GM19452 (cell line): ENCODE measurements around the gene SLC4A1AP.

Source experiments
- ATAC-seq: cut with Tn5 transposase; IDR thresholded peaks from one replicate; pipeline ENCODE4 v1.9.1; 2021; ENCODE audit not compliant: unreplicated experiment

The SLC4A1AP gene

DNA sequence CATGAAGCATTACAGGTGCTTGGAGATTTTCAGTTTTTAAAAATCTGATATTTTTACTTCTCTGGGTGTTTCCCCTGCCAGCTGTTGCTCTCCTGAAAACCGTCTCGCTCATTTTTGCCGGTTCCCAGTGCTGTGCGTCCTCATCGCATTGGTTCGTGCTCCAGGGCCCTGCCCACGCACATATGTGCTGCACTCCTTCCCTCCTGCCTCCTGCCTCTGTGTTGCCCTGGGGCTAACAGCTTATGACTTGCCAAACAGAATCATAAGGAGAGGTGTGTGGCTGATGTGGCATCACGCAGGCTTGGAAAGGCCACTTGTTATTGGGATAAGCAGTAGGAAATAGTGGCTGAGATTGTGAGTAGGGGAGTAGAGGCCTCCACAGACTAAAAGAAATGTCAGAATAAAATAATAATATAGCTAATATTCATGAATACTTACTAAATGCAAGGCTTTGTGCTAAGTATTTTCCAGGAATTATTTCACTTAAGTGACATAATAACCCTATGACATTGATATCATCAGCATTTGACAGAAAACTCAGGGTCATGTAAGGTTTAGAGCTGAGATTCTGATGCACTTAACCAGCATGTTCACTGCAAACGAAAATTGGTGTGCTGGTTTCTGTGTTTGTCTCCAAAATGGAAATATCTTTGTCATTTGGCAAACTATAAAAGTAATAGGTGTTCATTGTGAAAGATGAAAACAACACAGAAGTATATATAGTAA lies 53.5 kb downstream of the SLC4A1AP start:
- ATAC-seq, result no peak

DNA sequence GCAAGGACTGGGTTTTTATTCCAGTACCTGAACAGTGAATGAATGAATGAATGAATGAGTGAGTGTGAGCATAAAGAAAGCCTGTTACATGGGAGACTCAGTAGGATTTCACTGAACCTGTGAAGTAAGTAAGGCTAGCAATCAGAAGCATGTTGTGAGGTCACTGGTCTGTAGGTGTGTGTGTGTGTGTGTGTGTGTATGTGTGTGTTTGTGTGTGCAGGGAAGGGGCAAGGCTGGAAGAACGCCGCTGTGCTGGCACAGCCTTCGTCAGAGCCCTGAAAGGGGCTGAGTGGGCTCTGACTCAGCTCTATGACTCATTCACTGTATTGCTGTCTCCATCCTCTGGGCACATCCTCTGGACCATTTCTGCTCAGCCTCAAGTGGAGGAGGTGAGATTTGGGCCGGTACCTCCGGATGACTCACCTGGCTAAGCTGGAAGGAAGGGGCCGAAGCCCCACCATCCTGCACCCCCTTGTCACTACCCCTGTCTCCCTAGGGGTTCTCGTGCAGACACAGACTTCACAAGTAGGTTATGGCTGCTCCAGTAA lies 56.4 kb downstream of the SLC4A1AP start:
- no peak for ATAC-seq

DNA sequence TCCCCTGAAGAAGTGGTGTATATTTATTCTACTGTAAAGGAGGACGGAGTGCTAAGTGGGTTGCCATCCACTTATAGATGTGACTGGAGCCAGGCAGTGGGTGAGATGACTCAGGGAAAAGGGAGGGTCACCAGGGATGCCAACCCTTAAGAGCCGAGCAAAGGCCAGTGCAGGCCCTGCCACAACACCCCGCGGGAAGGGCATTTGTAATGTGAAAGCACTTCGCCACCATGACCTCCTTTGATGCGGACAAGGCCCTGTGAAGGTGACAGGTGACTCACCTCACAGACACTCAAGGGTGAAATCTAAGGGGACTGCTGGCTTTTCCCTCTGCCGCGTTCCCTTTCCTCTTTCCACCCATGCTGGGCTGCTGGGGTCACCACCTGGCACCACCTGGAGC lies 57.6 kb downstream of the SLC4A1AP start:
- ATAC-seq, result no peak

DNA sequence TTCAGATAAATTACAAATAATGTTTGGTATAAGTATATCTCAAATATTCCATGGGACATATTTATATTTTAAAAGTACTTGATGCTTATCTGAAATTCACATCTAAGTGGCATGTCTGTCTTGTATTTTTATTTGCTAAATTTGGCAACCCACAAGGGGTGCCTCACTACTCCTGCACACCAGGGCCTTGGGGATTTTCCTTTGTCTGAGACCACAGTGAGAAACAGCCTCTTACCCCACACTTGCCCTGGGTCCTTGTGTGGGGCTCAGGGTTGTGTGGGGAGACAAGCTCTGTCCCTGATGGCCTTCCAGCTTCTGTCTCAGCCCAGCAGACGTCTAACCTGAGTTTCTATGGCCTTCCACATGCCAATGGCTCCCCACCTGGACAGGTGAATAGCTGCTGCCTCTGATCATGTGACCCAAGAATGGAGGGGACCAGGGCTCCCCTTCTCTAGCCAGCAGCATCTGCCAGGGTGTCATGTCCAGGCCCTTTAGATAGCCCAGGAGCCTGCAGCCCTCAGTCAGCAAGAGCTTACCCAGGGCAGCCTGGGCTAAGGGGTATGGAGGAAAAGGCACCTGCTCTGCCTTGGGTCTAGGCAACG lies 58.3 kb downstream of the SLC4A1AP start:
- ATAC-seq, result no peak

DNA sequence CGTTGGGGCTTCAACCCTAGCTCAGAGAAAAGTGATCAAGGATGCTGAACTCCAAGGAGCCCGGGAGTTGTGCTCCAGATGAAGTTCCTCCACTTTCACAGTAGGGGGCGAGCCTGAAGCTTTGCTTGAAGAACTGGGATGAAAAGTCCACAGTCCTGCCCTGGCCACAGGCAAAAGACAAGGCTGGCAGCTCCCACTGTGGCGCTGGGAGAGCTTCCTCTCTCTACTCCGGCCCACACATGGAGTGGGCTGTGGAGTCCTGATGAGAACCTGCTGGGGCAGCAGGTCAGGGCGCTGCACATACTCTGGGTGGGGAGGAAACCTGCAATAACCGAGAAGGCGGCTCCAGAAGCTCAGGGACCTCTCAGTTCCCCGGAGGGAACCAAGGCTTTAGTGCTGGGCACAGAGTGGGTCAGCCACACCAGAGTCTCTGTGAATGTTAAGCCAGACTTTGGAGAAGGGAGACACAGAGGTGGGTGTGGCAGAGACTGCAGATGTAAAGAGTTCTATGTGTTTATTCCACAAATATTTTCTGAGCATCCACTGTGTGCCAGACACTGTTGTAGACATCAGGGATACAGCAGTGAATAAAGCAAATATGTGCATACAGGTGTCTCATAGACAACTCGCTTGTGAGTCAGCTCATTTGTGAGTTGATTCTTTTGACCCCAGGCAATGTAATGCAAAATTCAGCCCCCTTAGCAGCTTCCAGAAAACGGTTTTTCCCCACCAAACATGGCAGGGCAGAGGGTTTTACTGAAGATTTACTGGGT lies 59.9 kb downstream of the SLC4A1AP start:
- ATAC-seq, result no peak

DNA sequence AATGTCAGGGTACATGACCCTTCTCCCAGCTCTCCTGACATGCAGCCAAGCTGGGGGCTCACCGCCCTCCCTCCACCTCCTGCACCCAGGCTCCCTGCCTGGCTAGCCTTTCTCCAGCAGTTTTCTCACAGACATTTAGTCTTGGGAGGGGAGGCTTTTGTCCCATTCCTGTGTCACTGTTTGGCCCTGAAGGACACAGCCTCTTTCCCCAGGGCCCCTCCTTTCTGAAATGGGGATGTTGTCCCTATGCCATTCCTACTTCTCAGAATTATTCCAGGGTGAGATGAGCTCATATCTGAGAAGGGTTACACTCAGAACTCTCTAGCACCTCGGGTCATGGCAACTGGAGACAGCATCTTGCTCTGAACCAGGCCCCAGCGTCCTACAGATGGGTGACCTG lies 60.5 kb downstream of the SLC4A1AP start:
- no peak for ATAC-seq

DNA sequence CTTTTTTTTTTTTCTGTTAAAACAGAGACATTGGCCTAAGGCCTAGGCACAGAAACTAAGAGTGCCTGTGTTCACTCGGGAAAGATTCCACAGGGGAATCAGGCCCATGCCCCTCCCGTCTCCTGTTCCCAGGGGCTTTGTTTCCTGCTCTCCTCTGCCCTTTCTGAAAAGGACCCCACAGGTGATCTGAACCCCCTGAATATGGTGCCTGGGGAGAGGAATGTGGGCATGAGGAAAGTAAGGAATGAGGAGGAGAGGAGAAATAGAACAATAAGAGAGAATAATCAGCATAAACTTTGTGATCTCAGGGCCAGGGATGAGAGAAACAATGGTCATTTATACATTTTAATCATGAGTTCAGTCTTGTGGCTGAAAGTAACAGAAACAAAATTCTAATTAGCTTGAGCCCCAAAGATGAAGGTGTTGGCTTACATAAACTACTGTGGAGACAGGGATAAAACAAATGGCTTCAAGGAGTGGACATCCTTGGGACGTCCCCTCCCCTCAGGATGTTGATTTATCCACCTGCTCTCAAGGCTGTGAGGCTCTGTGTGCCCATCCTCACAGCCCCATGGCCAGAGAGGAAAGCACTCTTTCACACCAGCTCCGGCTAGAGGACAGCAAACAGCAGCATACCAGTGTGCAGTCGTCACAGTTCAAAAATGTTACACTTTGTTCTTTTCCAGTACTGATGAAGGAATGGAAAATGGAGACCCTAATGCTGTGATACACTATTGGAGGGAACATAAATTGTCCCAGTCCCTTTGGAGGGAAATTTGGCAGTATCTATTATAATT lies 61.4 kb downstream of the SLC4A1AP start:
- ATAC-seq, result no peak

DNA sequence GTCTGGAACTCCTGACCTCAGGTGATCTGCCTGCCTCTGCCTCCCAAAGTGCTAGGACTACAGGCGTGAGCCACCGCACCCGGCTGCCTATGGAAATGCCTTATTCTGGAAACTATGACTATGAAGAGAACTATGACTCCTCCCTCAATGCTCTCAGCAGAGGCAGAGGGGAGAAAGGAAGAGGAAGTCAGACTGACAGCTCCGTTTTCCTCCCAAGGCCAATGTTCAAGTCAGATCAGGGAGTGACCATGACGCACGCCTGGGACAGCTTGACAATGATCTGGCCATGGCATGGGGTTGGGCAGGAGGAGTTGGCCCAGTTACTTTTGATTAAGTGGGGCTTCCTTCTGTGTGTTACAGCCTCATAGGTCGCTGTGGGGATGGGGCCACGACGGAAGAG lies 63.6 kb downstream of the SLC4A1AP start:
- no peak for ATAC-seq

DNA sequence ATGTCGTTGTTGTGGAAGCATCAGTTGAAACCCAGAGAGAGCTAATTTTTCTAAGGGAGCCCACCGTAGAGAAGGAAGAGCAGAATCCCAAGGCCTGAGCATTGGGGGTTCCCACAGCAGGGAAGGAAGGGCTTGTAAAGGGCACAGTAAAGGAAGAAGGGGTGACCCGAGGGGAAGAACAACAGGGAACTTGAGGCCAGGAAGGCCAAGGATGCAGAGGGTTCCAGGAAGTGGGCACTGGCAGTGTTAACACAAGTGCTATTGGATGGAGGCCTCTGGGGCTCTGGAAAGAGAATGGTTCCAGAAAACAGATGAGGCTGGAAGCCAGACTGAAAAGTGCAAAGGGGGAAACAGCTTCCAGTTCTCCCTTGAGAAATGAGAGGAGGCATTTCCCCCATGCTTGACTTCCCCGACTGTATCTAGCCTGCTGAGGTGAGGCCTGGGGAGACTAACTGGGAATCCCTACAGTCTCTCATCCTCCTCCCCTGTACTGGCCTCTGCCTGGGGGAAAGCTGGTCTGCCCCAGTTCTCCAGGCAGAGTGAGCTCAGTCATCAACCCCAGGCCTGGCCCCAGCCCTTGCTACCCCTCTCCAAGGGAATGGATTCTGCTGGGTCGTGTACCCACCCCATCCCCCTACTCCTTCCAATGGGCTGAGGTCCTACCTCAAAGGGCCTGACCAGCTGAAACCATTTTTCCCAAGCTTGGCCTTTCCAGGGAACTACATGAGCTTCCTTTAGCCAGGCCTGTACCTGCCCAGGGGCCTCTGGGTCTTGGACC lies 64.6 kb downstream of the SLC4A1AP start:
- no peak for ATAC-seq

DNA sequence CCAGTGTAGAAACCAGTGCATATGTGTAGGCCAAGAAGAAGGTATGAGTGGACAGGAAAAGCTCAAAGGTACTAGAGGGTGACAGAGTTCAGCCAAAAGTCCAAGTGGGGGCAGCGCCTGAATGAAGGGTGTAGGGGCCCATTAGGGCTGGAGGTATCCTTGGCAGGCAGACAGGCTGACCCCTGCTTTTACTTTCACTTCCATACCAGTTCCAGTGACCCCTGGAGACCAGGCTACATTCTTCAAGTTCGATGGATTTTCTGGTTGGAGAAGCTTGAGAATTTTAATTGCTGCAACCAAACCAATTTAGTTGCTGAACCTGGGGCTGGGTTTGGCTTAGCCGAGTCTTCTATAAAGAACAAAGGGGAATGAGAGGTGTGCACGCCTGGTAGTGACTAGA lies 65.5 kb downstream of the SLC4A1AP start:
- no peak for ATAC-seq

DNA sequence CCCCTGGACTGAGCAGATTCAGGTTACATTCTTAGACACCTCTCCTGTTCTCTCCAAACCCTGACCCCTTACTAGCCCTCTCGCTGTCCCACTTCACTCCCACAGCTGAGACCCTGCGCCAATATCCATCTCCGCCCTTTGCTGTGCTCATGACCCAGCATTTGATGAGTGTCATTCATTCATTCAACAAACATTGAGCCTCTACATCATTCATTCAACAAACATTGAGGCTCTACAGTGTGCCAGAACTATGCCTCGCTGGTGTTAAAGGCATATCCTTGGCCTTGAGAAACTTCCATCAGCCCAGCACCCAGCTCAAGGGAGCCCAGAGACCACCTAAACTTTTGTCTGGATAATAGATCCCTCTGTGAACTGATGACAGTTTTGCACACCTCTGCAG lies 65.9 kb downstream of the SLC4A1AP start:
- ATAC-seq, result no peak

DNA sequence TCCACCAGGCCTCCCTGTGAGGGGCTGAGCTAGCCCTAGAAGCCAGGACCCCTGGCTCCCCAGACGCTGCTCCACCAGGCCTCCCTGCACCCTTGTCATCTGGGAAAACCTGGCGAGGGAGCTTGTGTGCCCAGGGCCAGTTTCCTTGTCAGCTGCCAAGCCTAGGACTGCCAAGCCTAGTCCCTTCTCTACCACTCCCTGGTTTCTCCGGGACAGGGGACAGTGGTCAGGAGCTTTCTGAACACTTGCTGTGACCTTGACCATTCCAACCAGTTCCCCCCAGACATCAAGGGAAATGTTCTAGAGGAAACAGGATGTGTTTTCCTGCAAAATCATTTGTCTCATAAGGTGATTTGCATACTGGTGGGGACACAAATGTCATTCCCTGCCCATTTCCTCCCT lies 66.6 kb downstream of the SLC4A1AP start:
- no peak for ATAC-seq

DNA sequence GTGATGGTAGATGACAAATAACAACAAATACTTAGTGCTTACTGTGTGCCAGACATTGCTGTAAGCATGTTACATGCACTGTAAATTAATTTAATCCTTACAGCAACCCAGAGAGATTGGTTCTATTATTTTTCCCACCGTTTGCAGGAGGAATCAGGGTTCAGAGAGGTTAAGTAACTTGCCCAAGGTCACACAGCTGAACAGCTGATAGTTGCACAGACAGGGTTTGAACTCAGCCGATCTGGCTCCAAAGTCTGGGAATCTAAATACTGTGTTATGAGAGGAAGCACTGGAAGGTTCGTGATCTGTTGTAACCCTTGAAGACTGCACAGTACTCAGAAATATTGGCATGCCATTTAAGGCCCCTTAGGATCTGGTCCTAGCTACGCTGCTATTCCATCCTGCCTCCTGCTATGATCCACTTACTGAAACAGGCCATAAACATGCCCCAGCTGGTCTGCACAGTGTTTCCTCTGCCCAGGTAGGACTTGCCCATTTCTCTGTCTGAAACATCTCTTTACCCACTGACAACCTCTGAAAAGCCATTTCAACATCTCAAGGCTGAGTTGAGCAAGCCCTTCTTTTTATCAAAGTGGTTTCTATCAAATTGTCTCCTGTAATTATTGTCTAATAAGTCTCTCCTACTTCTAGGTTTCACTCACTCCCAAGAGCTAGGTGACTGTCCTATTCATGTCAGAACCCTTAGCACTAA lies 67.4 kb downstream of the SLC4A1AP start:
- no peak for ATAC-seq

DNA sequence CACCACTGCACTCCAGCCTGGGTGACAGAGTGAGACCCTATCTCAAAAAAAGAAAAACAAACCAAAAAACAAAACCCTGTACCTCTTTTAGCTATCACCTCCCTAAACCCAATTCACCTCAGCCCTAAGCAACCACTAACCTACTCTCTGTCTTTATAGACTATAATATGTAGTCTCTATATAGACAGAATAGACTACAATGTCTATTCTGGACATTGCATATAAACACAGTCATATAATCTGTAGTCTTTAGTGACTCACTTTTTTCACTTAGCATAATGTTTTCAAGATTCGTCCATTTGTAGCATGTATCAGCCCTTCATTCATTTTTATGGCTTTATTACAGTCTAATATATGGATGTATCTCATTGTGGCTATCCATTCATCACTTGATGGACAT lies 70.6 kb downstream of the SLC4A1AP start:
- ATAC-seq, result no peak

DNA sequence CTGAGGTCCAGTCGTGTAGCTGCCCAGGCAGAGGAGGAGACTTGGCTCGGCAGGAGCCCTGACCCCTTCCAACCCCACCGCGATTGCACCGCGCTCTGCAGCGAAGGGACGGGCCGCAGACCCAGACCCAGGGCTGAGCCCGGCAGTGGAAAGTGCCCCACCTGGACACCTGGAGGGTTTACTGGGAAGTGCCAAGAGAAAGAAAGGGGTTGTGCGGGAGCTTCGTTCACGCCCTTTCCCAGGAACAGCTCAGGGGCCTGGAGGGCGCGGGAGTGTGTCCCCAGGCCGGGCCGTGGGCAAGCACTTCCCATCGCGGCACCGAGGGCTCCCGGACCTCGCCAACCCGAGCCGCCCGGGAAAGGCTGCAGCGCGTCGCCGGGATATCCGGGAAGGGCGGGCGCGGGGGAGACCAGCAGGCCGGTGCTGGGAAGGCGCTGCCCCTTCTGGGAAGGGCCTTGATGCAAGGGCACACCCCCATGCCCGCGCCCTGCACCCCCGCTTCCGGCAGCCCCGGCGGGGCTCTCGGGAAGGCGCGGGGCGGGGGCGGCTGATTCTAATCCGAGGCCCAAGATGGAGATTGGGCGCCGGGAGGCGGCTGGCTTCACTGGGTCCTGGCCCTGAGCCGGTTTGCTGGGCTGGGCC lies 71.7 kb downstream of the SLC4A1AP start:
- no peak for ATAC-seq

DNA sequence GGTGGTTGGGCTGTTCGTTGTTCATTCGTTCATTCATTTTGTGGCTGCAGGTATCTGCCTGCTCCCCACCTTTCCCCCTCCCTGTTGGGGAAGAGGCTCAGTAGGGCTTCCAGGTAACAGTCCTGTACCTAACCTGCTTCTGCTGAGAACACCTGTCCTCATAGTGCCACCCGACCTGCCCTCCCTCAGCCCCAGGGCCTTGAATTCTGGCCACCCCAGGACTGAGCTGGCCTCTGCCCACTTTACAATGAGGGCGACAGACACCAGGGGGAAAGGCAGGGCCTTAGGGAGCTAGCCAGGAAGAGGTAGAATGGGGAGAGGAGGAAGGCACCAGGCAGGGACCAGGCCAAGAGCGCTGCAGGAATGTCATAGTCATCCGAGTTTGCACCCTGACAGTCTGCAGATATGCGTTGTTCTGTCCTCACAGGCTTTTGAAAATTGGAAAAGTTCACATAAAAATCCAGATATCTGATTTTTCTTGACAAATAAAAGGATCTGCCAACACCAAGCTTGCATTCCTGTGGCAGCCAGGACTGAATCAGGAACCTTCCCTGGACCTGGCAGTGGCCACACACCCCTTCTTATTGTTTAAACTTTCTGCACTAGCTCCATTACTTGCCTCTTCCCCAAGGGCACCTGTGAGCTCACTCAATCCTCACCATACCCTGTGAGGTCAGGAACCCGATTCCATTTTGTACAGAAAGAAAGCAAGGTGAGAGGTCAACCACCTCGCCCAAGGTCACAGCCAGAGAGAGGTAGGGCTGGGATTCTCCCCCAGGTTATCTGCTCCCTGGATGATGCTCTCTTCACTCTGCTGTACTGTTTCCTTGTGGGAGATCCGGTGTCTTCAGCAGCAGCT lies 72.6 kb downstream of the SLC4A1AP start:
- ATAC-seq, result no peak

DNA sequence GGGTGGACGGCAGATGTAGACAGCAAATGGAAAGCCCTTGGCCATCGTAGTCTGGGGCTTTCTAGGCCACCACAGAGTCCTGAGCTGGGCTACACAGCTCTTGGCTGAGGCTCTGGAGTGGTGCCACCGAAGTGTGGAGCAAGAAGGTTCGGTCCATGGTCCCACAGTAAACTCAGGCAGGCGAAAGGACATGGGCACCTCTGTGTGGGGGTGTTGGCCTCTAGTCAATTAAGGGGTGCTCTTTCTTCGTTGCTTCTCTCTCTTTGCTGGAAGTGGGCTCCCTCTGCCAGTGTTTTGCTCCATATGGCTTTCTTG lies 73.2 kb downstream of the SLC4A1AP start:
- ATAC-seq, result no peak

DNA sequence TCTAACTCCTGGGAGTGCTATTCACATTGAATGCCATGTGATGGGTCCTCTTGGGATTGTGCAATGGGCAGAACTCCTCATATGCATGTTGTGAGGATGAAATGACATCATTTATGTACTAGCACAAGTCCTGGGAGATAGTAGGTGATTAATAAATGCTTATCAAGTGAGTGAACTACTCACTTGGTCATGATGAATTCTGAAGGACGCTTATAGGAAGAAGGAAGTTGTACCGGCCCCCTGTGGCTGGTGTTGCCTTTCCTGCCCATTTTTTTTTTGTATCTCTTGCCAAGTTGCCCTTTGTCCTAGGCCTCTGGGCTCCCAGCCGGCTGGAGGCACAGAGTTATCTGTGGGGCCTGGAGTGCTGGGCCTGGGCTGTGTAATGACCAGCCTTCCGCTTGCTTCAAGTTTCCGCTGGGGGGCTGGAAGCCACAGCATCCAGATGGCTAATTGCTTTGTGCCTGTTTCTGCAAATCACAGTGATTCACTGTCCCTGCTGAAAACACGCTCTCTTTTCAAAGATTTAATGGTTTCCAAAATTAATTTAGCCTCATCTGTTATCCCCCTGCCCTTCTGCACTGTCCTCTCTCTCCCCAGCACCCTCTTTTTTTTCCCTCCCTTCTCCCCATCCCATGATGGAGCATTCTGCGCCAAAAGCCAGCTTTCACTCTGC lies 74.1 kb downstream of the SLC4A1AP start:
- ATAC-seq, result no peak
